OCI-LY1 (cell line): ENCODE measurements around the gene CFAP221.
A peak's percentile ranks its signal among the peaks of the same experiment; 100 is the strongest.

Experiments
- H2AFZ ChIP-seq: fragments of 200-600 bp; sonication (generic), shearing (Covaris generic); 2 replicates; pipeline ENCODE4 v1.6.0; 2014; ENCODE audit warnings: antibody characterized with exemption, mild to moderate bottlenecking, low read length
- H3F3A ChIP-seq: fragments of 200-600 bp; sonication (generic), shearing (Covaris generic); 2 replicates; pipeline ENCODE4 v1.6.0; 2014; ENCODE audit warnings: mild to moderate bottlenecking, antibody characterized with exemption, low read length, moderate library complexity; ENCODE audit not compliant: insufficient read depth
- H3K27ac ChIP-seq: fragments of 200-600 bp; sonication (generic); 2 replicates; pipeline ENCODE4 v1.5.1; 2014; ENCODE audit warnings: low read length, mixed run types, mild to moderate bottlenecking, low read depth; ENCODE audit not compliant: poor library complexity, severe bottlenecking
- H3K27me3 ChIP-seq: fragments of 200-600 bp; sonication (generic); 2 replicates; pipeline ENCODE4 v1.6.0; 2014; ENCODE audit warnings: antibody characterized with exemption, mild to moderate bottlenecking, low read length, moderate library complexity; ENCODE audit not compliant: insufficient read depth
- H3K36me3 ChIP-seq: fragments of 200-600 bp; sonication (generic); 2 replicates; pipeline ENCODE4 v1.6.1; 2014; ENCODE audit warnings: mild to moderate bottlenecking, antibody characterized with exemption, low read length, moderate library complexity, mixed read lengths; ENCODE audit not compliant: insufficient read depth
- H3K4me1 ChIP-seq: fragments of 200-600 bp; sonication (generic); 2 replicates; pipeline ENCODE4 v1.5.1; 2014; ENCODE audit warnings: mild to moderate bottlenecking, low read length, moderate library complexity; ENCODE audit not compliant: insufficient read depth, severe bottlenecking
- H3K4me2 ChIP-seq: fragments of 200-600 bp; sonication (generic), shearing (Covaris generic); 2 replicates; pipeline ENCODE4 v1.6.1; 2014; ENCODE audit warnings: low read length
- H3K4me3 ChIP-seq: fragments of 200-600 bp; sonication (generic); 2 replicates; pipeline ENCODE4 v1.5.1; 2014; ENCODE audit warnings: low read length, low read depth, mild to moderate bottlenecking, mixed read lengths; ENCODE audit not compliant: poor library complexity, severe bottlenecking
- H3K79me2 ChIP-seq: fragments of 200-600 bp; shearing (Covaris generic); 2 replicates; pipeline ENCODE4 v1.6.1; 2016; ENCODE audit warnings: mixed run types, low read length, mixed read lengths; ENCODE audit not compliant: insufficient read depth
- H3K9ac ChIP-seq: fragments of 200-600 bp; sonication (generic), shearing (Covaris generic); 2 replicates; pipeline ENCODE4 v1.6.1; 2014; ENCODE audit warnings: mild to moderate bottlenecking, low read length, mixed read lengths
- H3K9me2 ChIP-seq: fragments of 200-600 bp; sonication (generic), shearing (Covaris generic); 2 replicates; pipeline ENCODE4 v1.6.1; 2014; ENCODE audit warnings: low read depth, mild to moderate bottlenecking, low read length, mixed read lengths
- H3K9me3 ChIP-seq: fragments of 200-600 bp; shearing (Covaris generic); 2 replicates; pipeline ENCODE4 v1.6.1; 2014; ENCODE audit warnings: low read length, mixed read lengths
- H4K20me1 ChIP-seq: fragments of 200-600 bp; sonication (generic), shearing (Covaris generic); 2 replicates; pipeline ENCODE4 v1.6.0; 2016; ENCODE audit warnings: mild to moderate bottlenecking, low read length; ENCODE audit not compliant: insufficient read depth
- EZH2 ChIP-seq: fragments of 200-600 bp; sonication (generic), shearing (Covaris generic); IDR thresholded peaks from 2 replicates; pipeline ENCODE4 v1.8.0; 2017; ENCODE audit warnings: borderline replicate concordance, mixed run types, mild to moderate bottlenecking, antibody characterized with exemption, low read length, moderate library complexity, mixed read lengths
- TF ChIP-seq, protein P1 (sequence below): fragments of 200-600 bp; sonication (generic), shearing (Covaris generic); IDR thresholded peaks from 2 replicates; pipeline ENCODE4 v1.5.1; 2017; ENCODE audit warnings: mild to moderate bottlenecking, antibody characterized with exemption, low read length, moderate library complexity, mixed read lengths

The CFAP221 gene

DNA sequence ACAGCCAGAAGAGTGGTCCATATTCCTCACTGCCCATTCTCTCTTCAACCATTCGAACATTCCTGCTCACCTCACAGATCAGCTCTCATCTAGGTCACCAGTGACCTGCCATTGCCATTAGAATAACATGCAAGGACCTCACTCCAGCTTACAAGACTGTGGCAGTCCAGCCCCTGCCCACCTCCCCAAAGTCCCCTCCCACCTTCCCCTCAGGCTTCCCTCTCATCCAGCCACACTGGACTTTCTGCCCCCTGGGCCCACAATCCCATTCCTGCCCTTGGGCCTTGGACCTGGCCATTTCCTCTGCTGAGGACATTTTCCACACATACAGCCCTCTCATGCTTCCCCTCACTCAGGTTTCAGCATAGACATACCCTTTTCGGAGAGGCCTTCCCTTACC is 129.5 kb downstream of the CFAP221 start:
- Histone ChIP-seq H3K36me3 (no peaks in the 10 kb centered on the region; the same call in 1 of the 2 replicates), H3K9ac (no peak overlapping the region), H3K27ac (no peak overlapping the region), H3K4me1 (peaks cover 10% of the 10 kb centered on the region), H2AFZ (no peak overlapping the region), H3K79me2 (no peaks in the 10 kb centered on the region), H3K4me3 (no peak overlapping the region), H3K9me3 (no peaks in the 10 kb centered on the region), H4K20me1 (no peaks in the 10 kb centered on the region), H3K9me2 (no peaks in the 10 kb centered on the region), H3F3A (0 out of 2 replicates have a peak, but pooled peaks cover 5% of the 10 kb centered on the region), H3K27me3 (no peaks in the 10 kb centered on the region; the same call in 1 of the 2 replicates), H3K4me2 (no peak overlapping the region)
- no peak for TF ChIP-seq EZH2
- TF ChIP-seq, protein P1, sequence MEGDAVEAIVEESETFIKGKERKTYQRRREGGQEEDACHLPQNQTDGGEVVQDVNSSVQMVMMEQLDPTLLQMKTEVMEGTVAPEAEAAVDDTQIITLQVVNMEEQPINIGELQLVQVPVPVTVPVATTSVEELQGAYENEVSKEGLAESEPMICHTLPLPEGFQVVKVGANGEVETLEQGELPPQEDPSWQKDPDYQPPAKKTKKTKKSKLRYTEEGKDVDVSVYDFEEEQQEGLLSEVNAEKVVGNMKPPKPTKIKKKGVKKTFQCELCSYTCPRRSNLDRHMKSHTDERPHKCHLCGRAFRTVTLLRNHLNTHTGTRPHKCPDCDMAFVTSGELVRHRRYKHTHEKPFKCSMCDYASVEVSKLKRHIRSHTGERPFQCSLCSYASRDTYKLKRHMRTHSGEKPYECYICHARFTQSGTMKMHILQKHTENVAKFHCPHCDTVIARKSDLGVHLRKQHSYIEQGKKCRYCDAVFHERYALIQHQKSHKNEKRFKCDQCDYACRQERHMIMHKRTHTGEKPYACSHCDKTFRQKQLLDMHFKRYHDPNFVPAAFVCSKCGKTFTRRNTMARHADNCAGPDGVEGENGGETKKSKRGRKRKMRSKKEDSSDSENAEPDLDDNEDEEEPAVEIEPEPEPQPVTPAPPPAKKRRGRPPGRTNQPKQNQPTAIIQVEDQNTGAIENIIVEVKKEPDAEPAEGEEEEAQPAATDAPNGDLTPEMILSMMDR, result no peak

DNA sequence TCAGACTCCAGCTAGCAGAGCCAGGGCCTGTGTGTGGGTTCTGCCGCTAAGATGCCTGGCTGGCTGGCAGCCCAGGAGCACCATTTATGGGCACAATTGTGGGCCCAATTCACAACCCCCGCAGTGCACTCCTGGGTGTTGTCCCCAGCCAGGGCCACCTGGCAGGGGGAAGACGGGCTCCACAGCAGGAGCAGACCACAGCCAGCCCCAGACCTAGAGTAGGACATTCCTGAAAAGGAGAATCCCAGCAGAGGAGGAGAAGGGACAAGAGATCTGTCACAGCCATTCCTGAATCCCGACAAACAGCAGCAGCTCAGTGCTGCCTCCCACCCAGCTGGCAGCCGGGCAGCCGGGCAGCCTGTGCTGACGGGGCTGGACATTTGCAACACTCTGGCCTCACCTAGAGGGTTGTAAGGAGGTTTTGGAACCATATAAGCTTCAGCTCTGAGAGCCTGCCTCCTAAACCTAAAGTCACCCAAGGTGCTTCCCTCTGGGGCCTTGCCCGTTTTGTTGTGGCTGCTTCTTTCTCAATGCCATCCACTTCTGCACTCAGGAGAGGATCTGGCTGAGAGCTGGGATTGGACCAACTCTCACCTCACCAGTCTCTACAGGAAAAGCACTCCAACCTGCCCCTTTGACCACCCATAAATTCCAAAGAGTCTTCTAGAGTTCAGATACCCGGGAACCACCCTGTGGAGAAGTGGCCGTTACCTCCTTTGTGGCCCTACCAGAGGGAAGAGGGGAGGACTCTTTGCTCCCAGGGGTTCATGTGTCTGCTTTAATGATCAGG is 130.7 kb downstream of the CFAP221 start:
- Histone ChIP-seq H3K9me3 (no peaks in the 10 kb centered on the region), H3K4me1 (peaks cover 13% of the 10 kb centered on the region), H3K27ac (no peak overlapping the region), H3K4me3 (no peak overlapping the region), H2AFZ (no peak overlapping the region), H4K20me1 (no peaks in the 10 kb centered on the region), H3K36me3 (peaks cover 4% of the 10 kb centered on the region; the same call in 1 of the 2 replicates), H3F3A (0 out of 2 replicates have a peak, but pooled peaks cover 5% of the 10 kb centered on the region), H3K27me3 (no peaks in the 10 kb centered on the region; the same call in 1 of the 2 replicates), H3K9me2 (no peaks in the 10 kb centered on the region), H3K4me2 (no peak overlapping the region), H3K9ac (no peak overlapping the region), H3K79me2 (peaks cover 7% of the 10 kb centered on the region)
- TF ChIP-seq, protein P1, result no peak
- TF ChIP-seq EZH2, result no peak

DNA sequence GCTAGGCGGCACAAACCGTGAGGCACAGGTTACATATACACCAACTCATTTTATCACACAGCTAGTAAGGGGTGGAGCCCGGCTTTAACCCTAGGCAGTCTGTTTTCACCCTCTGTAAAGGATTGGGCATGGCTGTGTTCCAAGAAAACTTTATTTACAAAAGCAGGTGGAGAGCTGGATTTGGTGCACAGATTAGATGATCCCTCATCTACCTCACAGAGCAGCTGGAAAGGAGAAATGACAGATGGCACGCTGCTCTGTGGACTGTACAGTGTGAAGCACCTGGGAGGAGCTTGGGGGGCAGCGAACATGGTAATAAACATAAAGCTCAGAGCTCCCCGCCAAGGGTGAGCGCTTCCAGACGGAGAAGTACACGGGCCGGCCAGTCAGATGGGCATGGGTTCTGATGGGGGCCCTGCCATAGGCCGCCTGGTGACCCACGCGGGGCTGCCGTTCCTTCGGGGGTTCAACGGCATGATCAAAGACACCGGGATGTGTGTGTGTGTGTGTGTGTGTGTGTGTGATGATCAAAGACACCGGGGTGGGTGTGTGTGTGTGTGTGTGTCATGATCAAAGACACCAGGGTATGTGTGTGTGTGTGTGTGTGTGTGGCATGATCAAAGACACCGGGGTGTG is 133.9 kb downstream of the CFAP221 start:
- 0 out of 2 replicates have a peak, but pooled peaks cover 5% of the 10 kb centered on the region for H3F3A ChIP-seq
- TF ChIP-seq, protein P1, result no peak
- no peak for TF ChIP-seq EZH2
- H3K79me2 ChIP-seq, result peaks cover 10% of the 10 kb centered on the region
- peak overlapping the region; percentile 96 for H3K4me3 ChIP-seq
- no peaks in the 10 kb centered on the region for H3K9me3 ChIP-seq
- H4K20me1 ChIP-seq, result no peaks in the 10 kb centered on the region
- peaks cover 19% of the 10 kb centered on the region for H3K4me1 ChIP-seq
- peak overlapping the region; percentile 97 for H3K4me2 ChIP-seq
- H3K36me3 ChIP-seq, result peaks cover 19% of the 10 kb centered on the region; the same call in 1 of the 2 replicates
- no peak overlapping the region for H2AFZ ChIP-seq
- no peaks in the 10 kb centered on the region for H3K9me2 ChIP-seq
- H3K27me3 ChIP-seq, result no peaks in the 10 kb centered on the region
- no peak overlapping the region for H3K27ac ChIP-seq
- no peak overlapping the region; the same call in 1 of the 2 replicates for H3K9ac ChIP-seq
